Activated CD4-positive, alpha-beta T cell treated with anti-CD3 and anti-CD28 coated beads for 48 hours (primary cell): ENCODE measurements around the gene FBXO7.
"Not testable (repeated sequence)": the region's sequence is repeated elsewhere in the genome, so short reads cannot be mapped to it uniquely, and the experiment has no call there.

Experiments used
- DNase-seq: peaks from one replicate; pipeline ENCODE4 v3.0.0-alpha.2; 2020

The FBXO7 gene

DNA sequence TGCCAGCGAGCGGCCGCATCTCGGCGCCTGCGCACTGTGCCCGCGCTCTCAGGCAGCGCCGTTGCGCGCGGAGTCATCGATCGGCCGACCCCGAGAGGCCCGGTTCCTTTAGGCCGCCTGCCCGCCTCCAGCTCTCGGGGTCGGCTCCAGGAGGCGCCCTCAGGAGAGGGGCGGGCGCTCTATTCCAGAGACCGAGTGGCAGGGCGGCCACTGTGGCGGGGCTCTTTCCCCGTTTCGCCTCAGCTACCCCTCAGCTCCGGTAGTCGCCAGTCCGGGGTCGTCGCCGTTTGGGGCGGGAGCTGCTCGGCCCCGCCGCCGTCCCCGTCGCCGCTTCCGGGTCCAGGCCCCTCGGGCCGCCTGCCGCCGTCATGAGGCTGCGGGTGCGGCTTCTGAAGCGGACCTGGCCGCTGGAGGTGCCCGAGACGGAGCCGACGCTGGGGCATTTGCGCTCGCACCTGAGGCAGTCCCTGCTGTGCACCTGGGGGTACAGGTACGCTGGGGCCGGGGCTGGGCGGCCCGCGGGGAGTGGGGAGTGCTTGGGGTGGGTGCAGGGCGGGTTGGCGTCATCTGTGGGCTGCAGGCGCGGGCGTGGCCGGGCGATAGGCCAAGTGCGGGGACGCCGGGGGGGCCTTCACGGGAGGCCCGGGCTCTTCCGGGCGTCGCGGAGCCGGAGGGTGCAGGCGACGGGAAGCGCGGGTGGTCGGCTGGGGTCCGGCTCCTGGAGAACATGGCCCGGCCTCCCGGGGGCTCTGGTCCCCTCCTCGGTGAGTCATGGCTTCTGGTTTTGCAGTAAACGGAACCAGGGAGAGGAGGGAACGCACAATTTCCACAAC lies at the start of gene FBXO7:
FBXO7 (plus strand) TSS at position 177 of the 833 bp plus-strand sequence; CDS start at position 369, 192 bp downstream.
- peak; percentile 90 for DNase-seq

DNA sequence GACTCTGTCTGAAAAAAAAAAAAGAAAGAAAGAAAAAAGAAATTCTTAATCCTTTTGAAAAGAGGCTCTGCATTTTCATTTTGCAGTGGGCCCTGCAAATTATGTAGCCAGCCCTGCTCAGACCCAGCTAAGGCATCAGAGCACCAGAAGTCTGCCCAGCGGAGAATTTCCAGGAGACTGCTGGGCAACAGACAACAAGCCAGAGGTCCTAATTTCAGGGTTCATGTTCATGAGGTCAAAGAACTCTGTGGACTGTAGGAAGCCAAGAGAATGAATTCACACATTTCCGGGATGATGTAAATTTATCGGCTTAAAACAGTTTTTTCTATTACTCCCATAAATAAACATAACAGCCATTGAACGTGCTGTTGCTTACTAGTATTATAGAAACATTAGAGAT lies 47.7 kb upstream of the FBXO7 start:
- DNase-seq, result no peak

DNA sequence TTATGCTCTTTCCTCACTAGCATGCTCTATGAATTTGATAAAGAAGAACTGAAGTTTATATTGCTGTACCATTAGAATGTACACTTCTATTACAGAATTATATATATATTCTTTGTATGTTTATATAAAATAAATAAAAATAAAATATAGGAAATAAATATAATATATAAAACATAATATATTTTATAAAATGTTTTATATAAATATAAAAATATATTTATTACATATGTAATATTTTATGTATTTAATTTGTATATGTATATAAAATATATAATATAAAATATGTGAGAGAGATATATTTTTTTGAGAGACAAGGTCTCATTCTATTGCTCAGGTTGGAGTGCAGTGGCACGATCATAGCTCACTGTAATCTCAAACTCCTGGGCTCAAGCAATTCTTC lies 44.3 kb upstream of the FBXO7 start:
- DNase-seq, result no peak

DNA sequence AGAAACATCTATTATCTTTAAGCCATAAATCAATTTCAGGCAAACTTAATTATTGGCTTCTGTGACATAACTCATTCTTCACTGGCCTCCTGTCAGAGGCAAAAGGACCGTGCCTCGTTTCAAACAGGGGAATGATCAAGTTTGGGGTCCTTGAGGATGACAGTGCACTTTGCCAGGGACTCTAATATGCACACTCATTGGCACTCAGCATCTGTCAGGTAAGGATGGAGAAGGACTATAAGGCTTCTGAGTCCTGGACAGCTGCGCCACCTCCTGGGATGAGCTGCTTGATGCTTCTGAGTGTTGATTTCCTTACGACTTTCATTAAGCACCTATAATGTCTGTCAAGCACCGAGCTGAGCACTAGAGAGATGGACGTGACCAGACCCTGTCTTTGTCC lies 30.5 kb upstream of the FBXO7 start:
- peak; percentile 10 for DNase-seq

DNA sequence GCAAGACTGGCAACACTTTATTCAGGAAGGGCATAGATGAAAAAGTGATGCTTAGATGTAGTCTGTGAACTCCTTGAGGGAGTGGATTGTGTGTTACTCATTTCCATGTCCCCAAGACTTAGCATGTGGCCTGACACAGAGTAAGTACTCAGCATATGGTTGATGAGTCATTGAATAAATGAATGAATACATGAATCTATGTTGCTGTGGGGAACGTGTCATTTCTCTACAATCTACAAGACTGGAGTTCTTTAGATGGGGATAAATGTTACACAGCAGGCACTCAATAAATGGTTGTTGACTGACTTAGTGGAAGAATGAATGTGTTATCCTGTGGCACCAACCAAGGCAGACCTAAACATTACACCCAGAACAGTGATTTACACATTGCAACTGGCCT lies 28.3 kb upstream of the FBXO7 start:
- DNase-seq, result no peak

DNA sequence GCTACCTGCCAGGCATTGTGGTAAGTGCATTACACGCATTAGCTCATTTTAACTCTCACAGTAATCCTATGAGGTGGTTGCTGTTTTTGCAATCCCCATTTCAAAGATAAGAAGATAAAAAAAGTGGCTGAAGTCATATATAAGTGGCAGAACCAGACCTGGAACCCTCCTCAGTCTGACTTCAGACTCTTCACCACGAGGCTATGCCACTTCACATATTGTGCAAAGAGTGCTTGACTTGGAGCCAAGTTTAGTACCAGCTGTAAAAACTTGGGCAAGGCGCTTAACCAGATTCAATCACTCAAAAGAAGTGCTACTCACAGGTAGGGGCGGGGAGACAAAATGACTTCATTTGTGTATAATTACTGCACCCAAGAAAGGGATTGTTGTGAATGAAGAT lies 25.6 kb upstream of the FBXO7 start:
- DNase-seq, result no peak

DNA sequence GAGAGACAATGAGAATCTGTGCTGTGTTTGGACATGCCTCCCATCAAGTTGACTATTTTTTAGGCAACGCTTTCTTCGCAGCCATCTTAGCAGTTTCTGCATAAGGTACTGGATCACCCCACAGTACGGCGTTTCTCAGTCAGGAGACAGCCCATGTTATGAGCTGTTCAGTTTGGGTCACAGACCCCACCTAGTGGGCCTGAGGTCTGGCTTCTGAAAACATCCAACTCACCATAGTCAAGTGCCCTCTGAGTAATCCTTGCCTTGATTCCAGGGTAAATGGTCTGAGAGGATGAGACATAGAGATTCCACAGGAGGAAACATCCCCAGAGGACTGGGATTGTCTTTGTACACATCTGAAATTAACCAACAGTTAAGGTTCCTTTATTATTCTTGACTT lies 17.6 kb upstream of the FBXO7 start:
- no peak for DNase-seq

DNA sequence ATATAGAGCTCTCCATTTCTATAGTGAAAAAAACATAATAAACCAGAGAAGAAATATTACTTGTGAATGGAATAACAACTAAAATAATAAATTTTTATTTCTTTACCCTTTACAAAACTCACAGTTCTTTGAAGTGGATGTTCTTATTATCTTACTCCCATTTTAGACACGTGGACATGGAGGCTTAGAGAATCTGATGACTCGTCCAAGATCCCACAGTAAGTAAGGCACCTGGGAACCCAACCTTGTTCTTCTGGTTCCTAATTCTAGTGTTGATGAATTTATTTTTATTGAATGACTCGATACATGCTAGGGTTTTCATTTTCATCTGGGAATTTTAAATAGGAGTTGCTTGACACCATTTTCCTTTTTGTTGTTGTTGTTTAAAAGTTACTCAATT lies 12.2 kb upstream of the FBXO7 start:
- DNase-seq, result no peak

DNA sequence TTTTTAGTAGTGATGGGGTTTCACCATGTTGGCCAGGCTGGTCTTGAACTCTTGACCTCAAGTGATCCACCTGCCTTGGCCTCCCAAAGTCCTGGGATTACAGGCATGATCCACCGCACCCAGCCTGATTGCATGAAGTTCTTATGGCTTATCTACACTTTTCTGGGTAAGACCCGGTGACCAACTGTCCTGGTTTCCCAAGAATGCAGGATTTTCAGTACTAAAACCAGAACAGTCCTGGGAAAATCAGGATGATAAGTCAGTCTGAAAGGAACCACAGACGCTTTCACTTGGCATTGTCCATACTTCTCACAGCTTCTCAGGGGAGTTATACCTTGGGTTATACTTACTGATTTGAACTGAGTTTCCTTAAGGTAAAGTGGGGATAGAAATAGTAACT lies 8.9 kb upstream of the FBXO7 start:
- DNase-seq, result no peak

DNA sequence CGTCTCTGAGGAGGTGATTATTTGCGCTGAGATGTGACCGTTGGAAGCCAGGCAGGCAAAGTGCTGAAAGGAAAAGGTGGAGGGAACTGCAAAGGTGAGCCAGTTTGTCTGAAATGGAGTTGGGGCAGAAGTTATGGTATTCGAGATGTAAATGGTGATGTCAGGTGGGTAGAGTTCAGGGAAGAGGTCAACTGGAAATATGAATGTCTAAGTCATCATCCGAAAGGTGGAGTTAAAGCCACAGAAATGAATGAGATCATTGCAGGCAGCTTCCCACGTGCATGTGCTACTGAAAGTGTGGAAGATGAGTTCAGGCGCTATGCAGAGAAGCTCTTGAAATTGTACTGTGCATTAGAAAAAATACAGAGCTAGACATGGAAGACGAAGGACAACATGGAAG lies 8.1 kb upstream of the FBXO7 start:
- no peak for DNase-seq

DNA sequence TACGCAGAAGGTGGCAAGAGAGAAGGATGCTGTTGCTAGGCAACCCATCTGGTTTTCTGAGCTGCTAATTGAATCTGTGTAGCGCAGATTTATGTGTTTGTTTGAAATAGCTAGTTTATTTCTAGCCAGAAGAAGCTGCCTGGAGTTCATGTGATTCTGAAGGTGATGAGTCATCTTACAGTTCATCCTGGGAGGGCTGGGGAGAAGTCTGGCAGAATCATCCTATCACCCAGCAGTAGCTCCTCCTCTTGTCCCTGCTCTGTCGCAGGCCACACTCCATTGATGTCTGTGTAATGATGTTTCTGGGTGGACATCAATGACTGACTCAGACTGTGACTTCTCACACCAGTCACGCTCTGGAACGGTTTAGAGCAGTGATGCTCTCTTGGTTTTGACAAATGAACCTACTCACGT lies 4.8 kb upstream of the FBXO7 start:
- peak; percentile 9 for DNase-seq

DNA sequence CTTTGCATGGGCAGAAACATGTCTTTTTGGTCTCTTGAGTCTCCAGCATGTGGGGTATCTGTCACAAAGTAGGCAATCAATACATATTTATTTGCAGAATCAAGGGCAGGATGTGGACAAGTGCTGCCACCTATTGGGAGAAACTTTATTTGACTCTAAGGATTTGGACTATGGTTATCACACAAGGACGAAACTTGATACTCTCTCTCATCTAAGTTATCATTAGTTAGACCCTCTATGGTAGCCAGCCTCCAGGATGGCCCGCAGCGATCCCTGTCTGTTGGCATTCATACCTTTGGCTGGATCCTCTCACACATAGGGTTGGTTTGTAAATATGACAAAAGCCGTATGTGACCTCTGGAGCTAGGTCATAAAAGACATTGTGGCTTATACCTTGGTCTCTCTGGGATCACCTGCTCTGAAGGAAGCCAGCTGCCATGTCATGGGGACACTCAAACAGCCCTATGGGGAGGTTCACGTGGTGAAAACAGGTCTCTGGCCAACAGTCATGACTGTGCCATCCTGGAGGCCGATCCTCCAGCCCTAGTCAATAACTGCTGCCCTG lies 1.1 kb upstream of the FBXO7 start:
- DNase-seq, result peak; percentile 38

DNA sequence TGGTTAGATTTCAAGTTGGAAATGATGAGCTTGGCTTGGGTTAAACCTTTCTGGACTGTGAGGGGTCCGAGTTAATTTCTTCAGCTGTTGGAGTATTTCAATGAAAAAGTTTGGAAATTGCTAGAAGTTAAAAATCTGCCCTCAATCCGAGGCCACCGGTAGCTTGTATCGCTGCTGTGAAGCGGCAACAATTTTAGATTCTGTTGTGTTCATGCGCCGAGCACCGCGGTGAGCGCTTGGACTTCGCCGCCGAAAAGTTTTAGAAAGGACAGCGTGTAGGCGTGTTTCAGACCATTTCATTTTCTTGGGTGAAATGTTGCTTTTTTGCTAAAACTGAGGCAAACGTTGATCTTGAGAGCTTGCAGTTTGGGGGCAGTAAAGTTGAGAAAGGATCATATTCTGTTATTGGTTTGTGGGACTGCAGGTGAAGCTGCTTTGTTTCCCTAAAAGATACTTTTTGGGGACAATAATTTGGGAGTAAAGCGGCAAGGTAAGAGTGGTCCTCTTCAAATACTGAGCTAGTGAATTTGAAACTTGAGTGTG lies 928 bp downstream of the FBXO7 start:
- peak; percentile 38 for DNase-seq

DNA sequence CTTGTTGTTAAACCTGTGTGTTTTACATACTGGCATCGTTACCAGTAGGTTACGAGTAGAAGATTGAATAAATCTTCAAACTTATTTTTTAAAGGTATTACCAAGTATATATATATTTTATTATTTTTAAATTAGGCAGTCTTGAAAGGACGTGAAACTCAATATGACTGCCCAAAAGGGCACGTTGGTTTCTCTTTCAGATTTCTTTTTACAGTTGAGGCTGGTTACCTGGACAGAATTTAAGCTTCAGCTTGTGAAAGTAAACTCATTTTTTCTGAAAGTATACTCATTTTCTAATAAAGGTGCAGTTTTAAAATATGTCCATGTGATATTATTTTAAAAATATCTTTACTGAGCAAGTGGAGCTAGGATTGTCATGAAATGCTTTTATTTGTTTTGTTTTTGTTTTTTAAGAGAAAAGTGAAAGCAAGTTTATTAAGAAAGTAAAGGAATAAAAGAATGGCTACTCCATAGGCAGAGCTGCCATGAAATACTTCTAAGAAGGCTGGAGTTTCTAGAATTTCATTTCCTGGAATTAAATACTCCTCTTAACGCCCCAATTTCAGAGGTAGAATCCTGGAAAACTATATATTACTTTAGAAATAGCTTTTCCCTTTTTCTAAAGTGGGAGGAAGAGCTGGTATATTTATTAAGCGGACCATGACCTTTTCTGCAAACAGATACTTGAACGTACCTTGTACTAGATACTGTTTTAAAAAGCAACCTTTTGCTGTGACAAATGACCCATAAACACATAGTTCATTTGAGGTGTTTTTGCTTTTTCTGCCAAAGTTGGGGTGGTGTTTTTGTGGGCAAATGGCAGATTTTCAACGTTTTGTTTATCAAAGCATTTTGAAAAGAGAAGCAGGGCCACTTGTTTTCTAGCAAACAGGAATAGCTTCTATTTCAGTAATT lies 1.9 kb downstream of the FBXO7 start:
- no peak for DNase-seq

DNA sequence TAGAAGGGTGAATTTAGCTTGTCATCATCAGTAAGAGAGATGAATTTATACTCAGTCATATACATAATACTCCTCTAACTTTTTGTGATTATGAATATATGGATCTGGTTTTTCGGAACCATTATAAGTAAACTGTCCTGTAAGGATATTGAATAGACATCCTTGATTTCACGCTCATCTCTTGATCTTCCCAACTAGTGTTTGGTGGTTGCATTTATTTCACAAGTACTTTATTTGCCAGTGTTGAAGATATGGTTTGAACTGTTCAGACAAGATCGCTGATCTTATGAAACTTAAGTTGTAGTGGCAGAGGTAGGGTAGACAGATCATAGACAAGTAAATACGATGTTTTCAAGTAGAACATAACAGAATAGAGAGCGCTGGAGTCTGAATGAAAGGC lies 3.0 kb downstream of the FBXO7 start:
- DNase-seq, result no peak

DNA sequence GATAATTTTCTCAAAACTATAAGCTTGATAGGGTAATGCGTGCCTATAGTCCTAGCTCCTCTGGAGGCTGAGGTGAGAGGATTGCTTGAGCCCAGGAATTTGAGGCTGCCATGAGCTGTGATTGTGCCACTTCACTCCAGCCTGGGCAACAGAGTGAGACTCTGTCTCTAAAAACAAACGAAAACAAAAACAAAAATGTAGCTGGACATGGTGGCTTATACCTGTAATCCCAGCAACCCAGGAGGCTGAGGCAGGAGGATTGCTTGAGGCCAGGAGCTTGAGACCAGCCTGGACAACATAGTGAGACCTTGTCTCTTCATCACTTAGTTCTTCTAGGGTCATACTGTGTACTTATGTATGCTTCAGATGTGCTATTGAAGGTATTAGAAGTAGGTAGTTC lies 3.9 kb downstream of the FBXO7 start:
- DNase-seq, result not testable (repeated sequence)

DNA sequence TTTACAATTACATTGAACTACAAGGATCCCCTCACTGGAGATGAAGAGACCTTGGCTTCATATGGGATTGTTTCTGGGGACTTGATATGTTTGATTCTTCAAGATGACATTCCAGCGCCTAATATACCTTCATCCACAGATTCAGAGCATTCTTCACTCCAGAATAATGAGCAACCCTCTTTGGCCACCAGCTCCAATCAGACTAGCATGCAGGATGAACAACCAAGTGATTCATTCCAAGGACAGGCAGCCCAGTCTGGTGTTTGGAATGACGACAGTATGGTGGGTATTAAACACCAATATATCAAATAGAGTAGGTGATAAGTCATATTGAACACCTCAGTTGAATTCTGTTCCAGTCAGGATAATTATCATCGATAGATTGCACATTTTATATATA lies 4.4 kb downstream of the FBXO7 start:
- no peak for DNase-seq

DNA sequence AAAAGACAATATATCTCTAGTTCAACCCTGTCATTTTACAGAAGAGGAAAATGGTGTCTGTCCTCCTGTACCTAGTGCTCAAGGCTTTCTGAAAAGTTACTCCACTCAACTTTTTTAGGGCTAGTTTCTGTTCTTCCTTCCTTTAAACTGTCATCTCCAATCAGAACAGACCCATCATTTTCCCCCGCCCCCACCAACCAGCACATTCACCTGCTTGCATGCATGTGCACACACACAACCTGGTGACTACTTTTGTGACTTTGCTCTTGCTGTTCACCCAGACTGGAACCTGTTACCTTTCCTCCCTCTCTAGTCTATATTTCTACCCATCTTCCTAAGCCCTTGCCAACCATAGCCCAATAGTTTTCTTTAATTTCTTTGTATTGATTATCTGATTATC lies 5.6 kb downstream of the FBXO7 start:
- peak; percentile 56 for DNase-seq

DNA sequence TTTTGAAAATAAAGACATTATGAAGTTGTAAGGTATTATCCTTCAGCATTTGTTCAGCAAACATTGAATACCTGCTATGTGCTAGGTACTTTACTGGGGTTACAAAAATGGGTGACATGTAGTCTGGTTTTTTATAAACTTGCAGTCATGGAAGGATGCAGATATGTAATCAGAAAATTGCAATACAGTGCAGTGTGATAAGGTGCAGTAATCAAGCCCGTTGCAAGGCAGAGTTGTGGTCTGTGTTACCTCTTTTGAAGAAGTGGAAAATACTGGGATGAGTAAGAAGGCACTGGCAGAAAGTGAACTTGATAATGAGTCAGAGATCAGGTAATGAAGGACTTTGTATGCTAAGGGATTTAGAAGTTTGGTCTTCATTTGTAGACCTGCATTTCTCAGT lies 8.1 kb downstream of the FBXO7 start:
- DNase-seq, result peak; percentile 59

DNA sequence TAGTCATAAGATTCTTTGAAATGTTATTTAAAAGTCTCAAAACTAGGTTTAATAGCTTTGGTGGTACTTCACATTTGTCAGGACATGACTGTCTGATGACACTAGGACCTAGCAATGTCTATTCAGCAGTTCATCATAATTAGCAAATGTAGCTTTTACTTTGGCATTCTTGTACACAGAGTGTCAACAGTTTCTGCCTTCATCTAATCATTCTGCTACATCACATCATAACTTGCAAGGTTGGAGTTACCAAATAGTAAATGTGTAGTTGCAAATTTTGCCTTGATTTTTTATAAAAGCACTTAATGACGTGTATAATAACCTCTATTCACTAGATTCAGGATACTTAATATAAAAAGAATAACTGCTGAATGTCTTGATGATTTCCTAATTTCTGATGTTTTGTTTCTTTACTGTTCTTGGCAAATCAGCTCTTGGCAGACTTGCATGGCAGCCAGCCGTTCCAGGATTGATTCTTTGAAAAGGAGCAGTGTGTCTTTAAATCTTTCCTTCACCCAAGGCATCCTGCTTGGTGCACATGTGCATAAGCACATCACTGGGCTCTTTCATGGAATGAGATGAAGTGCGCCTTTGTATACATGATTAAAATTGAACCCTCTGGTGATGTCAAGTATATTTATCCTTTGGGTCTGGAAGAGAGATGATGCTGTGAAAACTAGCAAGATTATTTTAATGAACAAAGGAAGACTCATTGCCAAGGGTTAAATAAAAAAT lies 12.2 kb downstream of the FBXO7 start:
- no peak for DNase-seq

DNA sequence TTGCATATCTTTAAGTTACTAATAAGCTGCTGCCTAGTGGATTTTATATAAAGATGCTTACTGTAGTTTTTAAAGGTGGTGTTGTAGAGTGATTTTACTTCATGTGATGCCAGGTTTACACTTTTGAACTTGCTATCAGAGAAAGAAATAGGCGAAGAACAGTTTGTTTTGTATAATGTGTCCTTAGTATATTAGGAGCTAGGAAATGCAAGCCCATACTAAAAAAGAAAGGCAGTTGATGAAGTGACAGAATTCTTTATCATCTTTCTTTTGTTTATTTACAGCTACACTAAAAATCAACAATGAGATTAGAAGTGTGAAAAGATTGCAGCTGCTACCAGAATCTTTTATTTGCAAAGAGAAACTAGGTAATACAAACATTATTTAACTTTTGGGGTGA lies 12.8 kb downstream of the FBXO7 start:
- no peak for DNase-seq

DNA sequence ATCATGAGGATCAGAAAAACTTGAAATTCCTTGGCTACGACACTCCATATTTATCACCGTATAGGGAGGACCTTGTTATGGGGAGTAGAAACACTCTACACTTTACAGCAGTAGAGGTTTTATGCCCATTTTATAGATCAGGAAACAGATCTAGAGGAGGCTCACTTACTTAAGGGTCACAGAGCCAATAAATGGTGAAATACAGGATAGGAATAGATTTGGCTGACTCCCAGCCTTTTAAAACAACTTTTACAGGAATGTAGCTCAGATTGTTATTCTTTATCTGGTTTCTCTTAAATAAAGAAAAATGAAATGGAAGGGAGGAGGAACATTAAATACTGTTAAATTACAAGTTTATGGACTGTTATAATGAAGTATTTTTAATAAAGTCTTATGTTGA lies 14.8 kb downstream of the FBXO7 start:
- DNase-seq, result no peak

DNA sequence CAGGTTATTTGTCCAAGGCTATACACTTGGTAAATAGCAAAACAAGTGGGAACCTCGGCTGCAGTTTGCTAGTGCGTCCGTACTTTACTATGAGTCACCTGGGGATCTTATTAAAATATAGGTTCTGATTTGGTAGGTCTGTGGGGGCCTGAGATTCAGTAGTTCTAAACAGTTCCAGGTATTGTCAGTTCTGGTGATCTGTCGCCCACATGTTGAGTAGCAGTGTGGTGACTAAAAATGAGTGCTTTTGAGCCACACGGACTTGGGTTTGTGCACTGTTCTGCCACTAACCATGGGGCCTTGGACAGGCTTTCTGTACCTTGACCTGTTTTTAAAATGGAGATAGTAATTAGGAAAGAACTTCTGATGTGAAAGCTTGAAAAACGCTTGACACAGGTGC lies 15.7 kb downstream of the FBXO7 start:
- no peak for DNase-seq
